Stimulated activated CD4-positive, alpha-beta T cell treated with anti-CD3 and anti-CD28 coated beads, Interleukin-4, amount 100 ng/mL, for 1 hour (primary cell): ENCODE results near the gene WTIP.
"Not testable (repeated sequence)": the region's sequence is repeated elsewhere in the genome, so short reads cannot be mapped to it uniquely, and the experiment has no call there.

Experiments used
- DNase-seq: peaks from one replicate; pipeline ENCODE4 v3.0.0-alpha.2; 2020

WTIP gene

GRCh38 chr19:34504273-34504808 lies 22.8 kb downstream of the WTIP start:
- DNase-seq, result no peak

GRCh38 chr19:34504809-34505291 lies 23.3 kb downstream of the WTIP start:
- no peak for DNase-seq

- no peak for DNase-seq
Observed at GRCh38 chr19:34505321-34506025, 23.9 kb downstream of the WTIP start.

GRCh38 chr19:34506026-34506370 lies 24.4 kb downstream of the WTIP start:
- no peak for DNase-seq

GRCh38 chr19:34507414-34508067 lies 26.0 kb downstream of the WTIP start:
- no peak for DNase-seq

- no peak for DNase-seq
Observed at GRCh38 chr19:34508540-34508939, 27.0 kb downstream of the WTIP start.

GRCh38 chr19:34510904-34511303 lies 29.3 kb downstream of the WTIP start:
- not testable (repeated sequence) for DNase-seq

GRCh38 chr19:34512254-34512822 lies 30.8 kb downstream of the WTIP start:
- no peak for DNase-seq

GRCh38 chr19:34513767-34514166 lies 32.2 kb downstream of the WTIP start:
- DNase-seq, result no peak

GRCh38 chr19:34519602-34520001 lies 38.0 kb downstream of the WTIP start:
- DNase-seq, result no peak

GRCh38 chr19:34523408-34523807 lies 41.9 kb downstream of the WTIP start:
- no peak for DNase-seq

GRCh38 chr19:34525001-34525400 lies 43.4 kb downstream of the WTIP start:
- DNase-seq, result no peak

GRCh38 chr19:34534206-34534605 lies 52.6 kb downstream of the WTIP start:
- DNase-seq, result no peak

GRCh38 chr19:34539396-34539795 lies 57.8 kb downstream of the WTIP start:
- DNase-seq, result no peak

- no peak for DNase-seq
Observed at GRCh38 chr19:34540811-34541557, 59.4 kb downstream of the WTIP start.

GRCh38 chr19:34549833-34550232 lies 68.3 kb downstream of the WTIP start:
- no peak for DNase-seq

- no peak for DNase-seq
Observed at GRCh38 chr19:34555447-34555846, 73.9 kb downstream of the WTIP start.

GRCh38 chr19:34556488-34556887 lies 74.9 kb downstream of the WTIP start:
- no peak for DNase-seq

GRCh38 chr19:34559045-34559444 lies 77.5 kb downstream of the WTIP start:
- no peak for DNase-seq

GRCh38 chr19:34560229-34560628 lies 78.7 kb downstream of the WTIP start:
- DNase-seq, result no peak
